HG02981 (cell line): Measurements from ENCODE around the gene RELA.

Source experiments
- ATAC-seq: cut with Tn5 transposase; IDR thresholded peaks from one replicate; pipeline ENCODE4 v1.9.1; 2021; ENCODE audit warnings: mild to moderate bottlenecking, moderate library complexity; ENCODE audit not compliant: unreplicated experiment

The RELA gene

GRCh38 chr11:65615229-65615949 is 47.3 kb downstream of the RELA start, which contains the start of gene PCNX3:
TSS of gene PCNX3 (plus strand) at chr11:65615776. CDS start at chr11:65616312, 536 bp downstream.
- ATAC-seq: peak; percentile 75

GRCh38 chr11:65613091-65613928 is 49.4 kb downstream of the RELA start:
- no peak for ATAC-seq

- ATAC-seq: no peak
These were observed 50.0 kb downstream of the RELA start for GRCh38 chr11:65612691-65613090.

GRCh38 chr11:65611758-65612603 is 50.7 kb downstream of the RELA start:
- no peak for ATAC-seq

- no peak for ATAC-seq
These were observed 51.5 kb downstream of the RELA start for GRCh38 chr11:65611028-65611757.

- no peak for ATAC-seq
These were observed 52.3 kb downstream of the RELA start for GRCh38 chr11:65610404-65610803.

- no peak for ATAC-seq
These were observed 53.1 kb downstream of the RELA start for GRCh38 chr11:65609665-65610064.

- ATAC-seq: no peak
These were observed 53.5 kb downstream of the RELA start for GRCh38 chr11:65609229-65609628.

GRCh38 chr11:65607614-65608426 is 54.9 kb downstream of the RELA start:
- ATAC-seq: no peak

- ATAC-seq: no peak
These were observed 55.7 kb downstream of the RELA start for GRCh38 chr11:65606876-65607613.

- ATAC-seq: no peak
These were observed 58.5 kb downstream of the RELA start for GRCh38 chr11:65604258-65604657.
